ENCODE results near the gene LAYN. TPM values are rescaled to one million over a fixed set of nuclear protein-coding genes. Genes with fewer than 3 reads are reported as not detected.

The LAYN gene
- total and polyA plus RNA-seq, 2 of the 13 experiments (the other 11 are each of a cell fraction or from before 2014, with no cell fraction given): 0.17 TPM; not detected in 1

DNA sequence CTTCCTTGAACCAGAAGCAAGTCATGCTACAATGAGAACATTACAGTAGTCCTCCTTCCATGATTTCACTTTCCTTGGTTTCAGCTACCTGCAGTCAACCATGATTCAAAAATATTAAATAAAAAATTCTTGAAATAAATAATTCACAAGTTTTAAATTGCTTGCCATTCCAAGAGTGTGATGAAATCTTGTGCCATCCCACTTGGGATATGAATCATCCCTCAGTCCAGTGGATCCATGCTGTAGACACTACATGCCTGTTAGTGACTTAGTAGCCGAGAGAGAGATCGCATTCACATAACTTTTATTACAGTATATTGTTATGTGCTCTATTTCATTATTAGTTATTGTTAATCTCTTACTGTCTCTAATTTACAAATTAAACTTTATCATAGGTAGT lies 20.0 kb upstream of the LAYN start:
- Histone ChIP-seq H3K27me3 (ENCODE audit: control insufficient read depth in 1 of 2, insufficient read depth in 2 of 2, low read length in 2 of 2) (peaks cover 0 to 18% of the 10 kb centered on the region in 2 experiments; a peak in 1 of 5 replicates), H3K79me2 (ENCODE audit: insufficient read depth, low read length) (no peaks in the 10 kb centered on the region), H3K27ac (ENCODE audit: extremely low read length, insufficient read depth, low read length) (no peak overlapping the region), H3K9me3 (ENCODE audit: low read length) (no peaks in the 10 kb centered on the region), H4K20me1 (ENCODE audit: insufficient read depth, low read length) (no peaks in the 10 kb centered on the region), H3K4me2 (ENCODE audit: low read depth, low read length) (no peak overlapping the region), H3K4me3 (replicated peaks in 1 of 3; ENCODE audit: insufficient read depth in 1 of 3, low read depth in 2 of 3, low read length in 3 of 3) (no peak overlapping the region), H3K9ac (ENCODE audit: insufficient read depth, low read depth, low read length) (no peak overlapping the region), H2AFZ (ENCODE audit: low read length) (no peak overlapping the region), H3K36me3 (replicated peaks in 1 of 2; ENCODE audit: control insufficient read depth in 1 of 2, insufficient read depth in 2 of 2, low read length in 2 of 2) (no peaks in the 10 kb centered on the region), H3K4me1 (ENCODE audit: insufficient read depth, low read length) (peaks cover 2% of the 10 kb centered on the region; the same call in 1 of the 2 replicates)
- 85% methylated on average over 2 of the region's 2 CpGs for WGBS (ENCODE audit: low lambda C conversion rate)
- ChIA-PET CTCF (ENCODE audit: low intra/inter-chr PET ratio, low total read pairs) (no interaction called here), POLR2A (no interaction called here)
- BruUV-seq (replicated peaks): no TSS peak
- in situ Hi-C loops (cut with HindIII; ENCODE audit: extremely low pct_ligation_motif_present, low pct_unique_long_range_greater_than_20kb) (no loop called here), intact Hi-C loops (cut with micrococcal nuclease; ENCODE audit: unreplicated experiment) (no loop called here)
- DNase-seq (ENCODE audit: low spot score): no peak
- TF ChIP-seq MLLT10 (CRISPR knock-in tag; IDR thresholded peaks at IDR 0.05) (no peak), PHF21A (CRISPR knock-in tag; IDR thresholded peaks at IDR 0.05) (no peak), NFE2L2 (IDR thresholded peaks at IDR 0.05; ENCODE audit: low read length) (no peak), RERE (CRISPR knock-in tag; IDR thresholded peaks at IDR 0.05; ENCODE audit: low read depth) (no peak), ZNF224 (CRISPR knock-in tag; IDR thresholded peaks at IDR 0.05) (no peak), STAG1 (CRISPR knock-in tag; IDR thresholded peaks at IDR 0.05) (no peak), KAT2B (IDR thresholded peaks at IDR 0.05; ENCODE audit: borderline replicate concordance, low read depth, low read length) (no peak), SP140L (CRISPR knock-in tag; IDR thresholded peaks at IDR 0.05; ENCODE audit: borderline replicate concordance) (no peak), ZNF251 (CRISPR knock-in tag; IDR thresholded peaks at IDR 0.05) (no peak), HOXA9 (CRISPR knock-in tag; IDR thresholded peaks at IDR 0.05; ENCODE audit: borderline replicate concordance) (no peak), TBX2 (CRISPR knock-in tag; IDR thresholded peaks at IDR 0.05; ENCODE audit: borderline replicate concordance) (no peak)
- TF ChIP-seq, protein P1, sequence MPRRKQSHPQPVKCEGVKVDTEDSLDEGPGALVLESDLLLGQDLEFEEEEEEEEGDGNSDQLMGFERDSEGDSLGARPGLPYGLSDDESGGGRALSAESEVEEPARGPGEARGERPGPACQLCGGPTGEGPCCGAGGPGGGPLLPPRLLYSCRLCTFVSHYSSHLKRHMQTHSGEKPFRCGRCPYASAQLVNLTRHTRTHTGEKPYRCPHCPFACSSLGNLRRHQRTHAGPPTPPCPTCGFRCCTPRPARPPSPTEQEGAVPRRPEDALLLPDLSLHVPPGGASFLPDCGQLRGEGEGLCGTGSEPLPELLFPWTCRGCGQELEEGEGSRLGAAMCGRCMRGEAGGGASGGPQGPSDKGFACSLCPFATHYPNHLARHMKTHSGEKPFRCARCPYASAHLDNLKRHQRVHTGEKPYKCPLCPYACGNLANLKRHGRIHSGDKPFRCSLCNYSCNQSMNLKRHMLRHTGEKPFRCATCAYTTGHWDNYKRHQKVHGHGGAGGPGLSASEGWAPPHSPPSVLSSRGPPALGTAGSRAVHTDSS (CRISPR knock-in tag; conservative IDR thresholded peaks at IDR 0.05): no peak
- TF ChIP-seq, protein P2, sequence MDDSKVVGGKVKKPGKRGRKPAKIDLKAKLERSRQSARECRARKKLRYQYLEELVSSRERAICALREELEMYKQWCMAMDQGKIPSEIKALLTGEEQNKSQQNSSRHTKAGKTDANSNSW (CRISPR knock-in tag; IDR thresholded peaks at IDR 0.05; ENCODE audit: borderline replicate concordance): no peak
- no peak for ATAC-seq
- no peak for FAIRE-seq
